ENCODE results near the gene ZNF764.

Gene ZNF764

GRCh38 chr16:30559690-30560089 is 1.5 kb upstream of the ZNF764 start:
- Histone ChIP-seq H3K36me3 (peaks cover 15 to 19% (median 17%) of the 10 kb centered on the region in 11 experiments), H3K27me3 (peaks cover 8 to 40% (median 31%) of the 10 kb centered on the region in 11 experiments; a peak in 21 of 22 replicates), H3K4me2 (peak overlapping the region in 9 of 11 experiments; percentile 51 to 98 (median 80); a peak in 15 of 22 replicates), H4K20me1 (peaks cover 0 to 10% (median 0%) of the 10 kb centered on the region in 11 experiments; a peak in 6 of 22 replicates), H3K9ac (peak overlapping the region in 1 of 11 experiments; percentile 2; a peak in 2 of 22 replicates), H3K4me1 (peaks cover 38 to 65% (median 55%) of the 10 kb centered on the region in 10 experiments), H3K9me3 (replicated peaks in 1 of 11) (no peaks in the 10 kb centered on the region), H3K27ac (peak overlapping the region in 9 of 11 experiments; percentile 1 to 96 (median 93); a peak in 14 of 22 replicates), H3K4me3 (no peak overlapping the region)
- TF ChIP-seq Cebpa-rat (IDR thresholded peaks at IDR 0.05), result no peak

GRCh38 chr16:30558789-30559377 is 709 bp upstream of the ZNF764 start:
- peaks cover 41 to 73% (median 59%) of the 10 kb centered on the region in 10 experiments for H3K4me1 ChIP-seq
- peak overlapping the region; percentile 45 to 96 (median 94); a peak in 21 of 22 replicates for H3K27ac ChIP-seq
- peak overlapping the region in 8 of 10 experiments; percentile 21 to 96 (median 83); a peak in 10 of 20 replicates for H3K4me3 ChIP-seq
- no peak for TF ChIP-seq Cebpa-rat (IDR thresholded peaks at IDR 0.05)
- H3K4me2 ChIP-seq, result peak overlapping the region; percentile 51 to 98 (median 66)
- peaks cover 8 to 40% (median 31%) of the 10 kb centered on the region in 11 experiments; a peak in 21 of 22 replicates for H3K27me3 ChIP-seq
- peaks cover 0 to 16% (median 0%) of the 10 kb centered on the region in 11 experiments; a peak in 7 of 22 replicates for H4K20me1 ChIP-seq
- peak overlapping the region; percentile 49 to 98 (median 93); a peak in 20 of 22 replicates for H3K9ac ChIP-seq
- no peaks in the 10 kb centered on the region for H3K9me3 ChIP-seq (replicated peaks in 1 of 11)
- peaks cover 21 to 27% (median 25%) of the 10 kb centered on the region in 11 experiments for H3K36me3 ChIP-seq

GRCh38 chr16:30557707-30557956 is 542 bp downstream of the ZNF764 start:
- Histone ChIP-seq H3K4me2 (peak overlapping the region; percentile 84 to 98 (median 96)), H3K9me3 (replicated peaks in 1 of 11) (no peaks in the 10 kb centered on the region), H3K27me3 (peaks cover 8 to 36% (median 31%) of the 10 kb centered on the region in 11 experiments; a peak in 21 of 22 replicates), H3K9ac (peak overlapping the region; percentile 88 to 98 (median 96)), H3K27ac (peak overlapping the region; percentile 88 to 96 (median 94)), H3K4me1 (peaks cover 53 to 85% (median 72%) of the 10 kb centered on the region in 10 experiments), H4K20me1 (peaks cover 0 to 25% (median 0%) of the 10 kb centered on the region in 11 experiments; a peak in 8 of 22 replicates), H3K36me3 (peaks cover 26 to 39% (median 35%) of the 10 kb centered on the region in 11 experiments), H3K4me3 (peak overlapping the region; percentile 73 to 96 (median 90))
- no peak for TF ChIP-seq Cebpa-rat (IDR thresholded peaks at IDR 0.05)

GRCh38 chr16:30556125-30556473 is 2.1 kb downstream of the ZNF764 start:
- H3K9me3 ChIP-seq (replicated peaks in 1 of 11), result no peaks in the 10 kb centered on the region
- 0 out of 22 replicates have a peak overlapping the region, but pooled peaks of 2 of the 11 experiments have one; percentile 94 to 95 for H3K27ac ChIP-seq
- H3K27me3 ChIP-seq, result peaks cover 4 to 21% (median 17%) of the 10 kb centered on the region in 11 experiments; a peak in 20 of 22 replicates
- peak overlapping the region; percentile 84 to 98 (median 96); a peak in 18 of 22 replicates for H3K4me2 ChIP-seq
- TF ChIP-seq Cebpa-rat (IDR thresholded peaks at IDR 0.05), result no peak
- H3K4me1 ChIP-seq, result peaks cover 44 to 88% (median 61%) of the 10 kb centered on the region in 10 experiments
- peaks cover 0 to 26% (median 0%) of the 10 kb centered on the region in 11 experiments; a peak in 8 of 22 replicates for H4K20me1 ChIP-seq
- peak overlapping the region in 4 of 11 experiments; percentile 7 to 37 (median 24); a peak in 2 of 22 replicates for H3K9ac ChIP-seq
- peaks cover 26 to 47% (median 39%) of the 10 kb centered on the region in 11 experiments for H3K36me3 ChIP-seq
- H3K4me3 ChIP-seq, result no peak overlapping the region

GRCh38 chr16:30555315-30556124 is 2.7 kb downstream of the ZNF764 start:
- peak overlapping the region in 3 of 11 experiments; percentile 7 to 15 (median 14); a peak in 1 of 22 replicates for H3K9ac ChIP-seq
- TF ChIP-seq Cebpa-rat (IDR thresholded peaks at IDR 0.05), result no peak
- peaks cover 26 to 47% (median 39%) of the 10 kb centered on the region in 11 experiments for H3K36me3 ChIP-seq
- peak overlapping the region in 3 of 11 experiments; percentile 84 to 97 (median 96); a peak in 4 of 22 replicates for H3K4me2 ChIP-seq
- no peak overlapping the region for H3K4me3 ChIP-seq
- H3K27me3 ChIP-seq, result peaks cover 0 to 15% (median 11%) of the 10 kb centered on the region in 11 experiments; a peak in 17 of 22 replicates
- 0 out of 22 replicates have a peak overlapping the region, but pooled peaks of 1 of the 11 experiments have one; percentile 94 for H3K27ac ChIP-seq
- H3K4me1 ChIP-seq, result peaks cover 40 to 84% (median 55%) of the 10 kb centered on the region in 10 experiments
- H4K20me1 ChIP-seq, result peaks cover 0 to 26% (median 0%) of the 10 kb centered on the region in 11 experiments; a peak in 8 of 22 replicates
- no peaks in the 10 kb centered on the region for H3K9me3 ChIP-seq (replicated peaks in 1 of 11)

- H3K4me1 ChIP-seq, result peaks cover 40 to 79% (median 48%) of the 10 kb centered on the region in 10 experiments
- H3K27me3 ChIP-seq, result peaks cover 0 to 7% (median 4%) of the 10 kb centered on the region in 11 experiments; a peak in 12 of 22 replicates
- peak overlapping the region in 3 of 11 experiments; percentile 17 to 24 (median 19); a peak in 1 of 22 replicates for H3K9ac ChIP-seq
- no peaks in the 10 kb centered on the region for H3K9me3 ChIP-seq (replicated peaks in 1 of 11)
- H3K4me3 ChIP-seq, result no peak overlapping the region
- H3K36me3 ChIP-seq, result peaks cover 26 to 51% (median 39%) of the 10 kb centered on the region in 11 experiments
- peaks cover 0 to 26% (median 0%) of the 10 kb centered on the region in 11 experiments; a peak in 8 of 22 replicates for H4K20me1 ChIP-seq
- TF ChIP-seq Cebpa-rat (IDR thresholded peaks at IDR 0.05), result no peak
- H3K27ac ChIP-seq, result no peak overlapping the region
- peak overlapping the region in 5 of 11 experiments; percentile 10 to 80 (median 71); a peak in 3 of 22 replicates for H3K4me2 ChIP-seq
Observed at GRCh38 chr16:30554557-30555314, 3.4 kb downstream of the ZNF764 start.

GRCh38 chr16:30553393-30553899 is 4.7 kb downstream of the ZNF764 start:
- peak overlapping the region in 2 of 11 experiments; percentile 10 to 28; a peak in 3 of 22 replicates for H3K9ac ChIP-seq
- peak overlapping the region in 6 of 11 experiments; percentile 24 to 43 (median 34); a peak in 9 of 22 replicates for H3K27ac ChIP-seq
- TF ChIP-seq Cebpa-rat (IDR thresholded peaks at IDR 0.05), result no peak
- H3K36me3 ChIP-seq, result peaks cover 26 to 53% (median 39%) of the 10 kb centered on the region in 11 experiments
- H3K4me3 ChIP-seq, result no peak overlapping the region
- no peaks in the 10 kb centered on the region for H3K9me3 ChIP-seq (replicated peaks in 1 of 11)
- no peaks in the 10 kb centered on the region for H3K27me3 ChIP-seq
- H3K4me2 ChIP-seq, result peak overlapping the region; percentile 8 to 80 (median 47); a peak in 20 of 22 replicates
- peaks cover 0 to 26% (median 0%) of the 10 kb centered on the region in 11 experiments; a peak in 8 of 22 replicates for H4K20me1 ChIP-seq
- peaks cover 28 to 78% (median 38%) of the 10 kb centered on the region in 10 experiments for H3K4me1 ChIP-seq
